Endothelial cell of umbilical vein (primary cell): Measurements from ENCODE around the gene AFAP1L2. TPM values are rescaled to one million over a fixed set of nuclear protein-coding genes. Genes with fewer than 3 reads are reported as not detected.

Experiments used
- BruUV-seq: library from RNA; stranded (reverse); fragments of 400-500 nt; replicated peaks from 2 replicates; lab custom pipeline; 2021; lab: Mats Ljungman, UMichigan
- CTCF ChIA-PET: fragments of 300-600, 350-600 bp; sonication (Branson Sonifier 250); formaldehyde crosslinking; loops from one replicate; lab custom pipeline; 2021; ENCODE audit warnings: antibody characterized with exemption, inconsistent platforms; lab: Charles Lee
- POLR2A ChIA-PET: fragments of 300-600, 350-600 bp; sonication (Branson Sonifier 250); formaldehyde crosslinking; loops from one replicate; lab custom pipeline; 2021; ENCODE audit warnings: antibody characterized with exemption, inconsistent platforms; lab: Charles Lee
- DNase-seq: peaks from one replicate; pipeline ENCODE4 v3.0.0-alpha.2; 2011; ENCODE audit warnings: low read depth, low spot score
- FAIRE-seq: peaks from 2 replicates; lab custom pipeline; 2011; peaks lifted over from hg19 to GRCh38; lab: Jason Lieb, UNC
- H2AFZ ChIP-seq: 2 replicates; pipeline ENCODE4 v1.6.0; 2012; ENCODE audit warnings: low read depth, low read length, control low read depth, inconsistent platforms
- H3K27ac ChIP-seq: 2 replicates; pipeline ENCODE4 v1.5.1; 2011; ENCODE audit warnings: low read depth, mild to moderate bottlenecking, control low read depth, low read length, moderate library complexity; ENCODE audit not compliant: insufficient read depth
- H3K27me3 ChIP-seq, 2 experiments: 2 replicates each; pipeline versions ENCODE4 v1.6.0 to v1.6.1; 2011; ENCODE audit warnings: low read length in 2 of 2, mixed read lengths in 1 of 2; ENCODE audit not compliant: control insufficient read depth in 2 of 2, insufficient read depth in 2 of 2
- H3K36me3 ChIP-seq, 2 experiments: 2 replicates in 1 of 2; 3 replicates in 1 of 2; pipeline ENCODE4 v1.5.1; 2011; ENCODE audit warnings: low read length in 2 of 2, mild to moderate bottlenecking in 1 of 2, moderate library complexity in 1 of 2; ENCODE audit not compliant: control insufficient read depth in 2 of 2, insufficient read depth in 2 of 2; ENCODE audit errors: extremely low read depth in 1 of 2
- H3K4me1 ChIP-seq: 3 replicates; pipeline ENCODE4 v1.5.1; 2011; ENCODE audit warnings: mild to moderate bottlenecking, low read length; ENCODE audit not compliant: control insufficient read depth, insufficient read depth; ENCODE audit errors: extremely low read depth
- H3K4me2 ChIP-seq: 2 replicates; pipeline ENCODE4 v1.6.1; 2011; ENCODE audit warnings: low read length, control low read depth, mixed read lengths; ENCODE audit not compliant: insufficient read depth
- H3K4me3 ChIP-seq, 3 experiments: fragments of 200-600 bp in 1 of 3; sonication (generic), shearing (Covaris generic) in 1 of 3; replicated peaks in 1 of 3; 2 replicates each; pipeline ENCODE4 v1.5.1; 2011 to 2016; ENCODE audit warnings: control low read depth in 3 of 3, low read length in 3 of 3, mild to moderate bottlenecking in 2 of 3, inconsistent platforms in 1 of 3, low read depth in 1 of 3, moderate library complexity in 1 of 3; ENCODE audit not compliant: insufficient read depth in 1 of 3
- H3K79me2 ChIP-seq: 2 replicates; pipeline ENCODE4 v1.6.0; 2012; ENCODE audit warnings: low read length, inconsistent platforms; ENCODE audit not compliant: control insufficient read depth, insufficient read depth
- H3K9ac ChIP-seq: replicated peaks from 2 replicates; pipeline ENCODE3; 2011; ENCODE audit warnings: low read length, control low read depth; ENCODE audit not compliant: insufficient read depth; ENCODE audit errors: extremely low read depth
- H3K9me1 ChIP-seq: replicated peaks from 3 replicates; pipeline ENCODE4 v1.6.0; 2011; ENCODE audit warnings: mild to moderate bottlenecking, low read length; ENCODE audit not compliant: control insufficient read depth, insufficient read depth; ENCODE audit errors: extremely low read depth
- H3K9me3 ChIP-seq: replicated peaks from 2 replicates; pipeline ENCODE4 v1.5.1; 2012; ENCODE audit warnings: low read length, inconsistent platforms; ENCODE audit not compliant: control insufficient read depth, insufficient read depth
- H4K20me1 ChIP-seq: replicated peaks from 2 replicates; pipeline ENCODE3; 2011; ENCODE audit warnings: mild to moderate bottlenecking, low read length; ENCODE audit not compliant: control insufficient read depth, insufficient read depth; ENCODE audit errors: extremely low read depth
- CTCF ChIP-seq, 2 donors: IDR thresholded peaks; 1 replicate in 1 of 2; 2 replicates in 1 of 2; pipeline ENCODE4 v1.5.1; 2011; ENCODE audit warnings: low read length in 2 of 2, mild to moderate bottlenecking in 2 of 2, moderate library complexity in 2 of 2, control low read depth in 1 of 2, inconsistent platforms in 1 of 2, low read depth in 1 of 2; ENCODE audit not compliant: insufficient read depth in 1 of 2; ENCODE audit errors: extremely low read depth in 1 of 2
- EZH2 ChIP-seq: IDR thresholded peaks from 2 replicates; pipeline ENCODE4 v1.6.1; 2012; ENCODE audit warnings: borderline replicate concordance, low read depth, mild to moderate bottlenecking, moderate library complexity, low read length, inconsistent platforms; ENCODE audit not compliant: severe bottlenecking
- FOS ChIP-seq: IDR thresholded peaks from 2 replicates; pipeline ENCODE4 v1.6.1; 2011; ENCODE audit warnings: mild to moderate bottlenecking, low read length, moderate library complexity, borderline replicate concordance; ENCODE audit not compliant: insufficient read depth
- GATA2 ChIP-seq: IDR thresholded peaks from 2 replicates; pipeline ENCODE4 v1.7.0; 2011; ENCODE audit warnings: low read depth, mild to moderate bottlenecking, moderate library complexity, mixed read lengths, low read length; ENCODE audit not compliant: insufficient read length, insufficient read depth
- JUN ChIP-seq: IDR thresholded peaks from 2 replicates; pipeline ENCODE4 v1.6.1; 2011; ENCODE audit warnings: borderline replicate concordance, low read depth; ENCODE audit not compliant: insufficient read length, insufficient read depth
- MYC ChIP-seq: IDR thresholded peaks from one replicate; pipeline ENCODE4 v1.6.1; 2011; ENCODE audit warnings: mild to moderate bottlenecking, low read depth, low read length
- POLR2A ChIP-seq: IDR thresholded peaks from 2 replicates; pipeline ENCODE4 v1.6.1; 2012; ENCODE audit warnings: low read depth, mild to moderate bottlenecking, control low read depth, low read length
- POLR2AphosphoS5 ChIP-seq: IDR thresholded peaks from 2 replicates; pipeline ENCODE4 v1.6.1; 2012; ENCODE audit warnings: low read depth, mild to moderate bottlenecking, control low read depth, low read length, moderate library complexity; ENCODE audit not compliant: insufficient read depth
- dilution Hi-C: fragments of 300-500 bp; cut with MboI; formaldehyde crosslinking; loops from one replicate; pipeline ENCODE4 v1.15.0; 2019; ENCODE audit warnings: low sequenced_read_pairs; ENCODE audit not compliant: extremely low pct_ligation_motif_present
- intact Hi-C: fragments of 100-400 bp; cut with micrococcal nuclease; formaldehyde crosslinking; loops from one replicate; pipeline ENCODE4 v1.10.0; 2022
- polyA plus RNA-seq, 4 experiments: library from polyadenylated mRNA; depleted of rRNA in 3 of 4; stranded (reverse) in 3 of 4; unstranded in 1 of 4; fragments of >200 nt; gene quantifications; 2 replicates each; pipeline versions ENCODE4 v1.2.1 to v1.2.3, GENCODE V29; 2011 to 2012; ENCODE audit warnings: missing spikeins in 1 of 4
- total RNA-seq: library from RNA; stranded (reverse); gene quantifications from 2 replicates; pipeline ENCODE4 v1.2.3, GENCODE V29; 2021
- TF ChIP-seq, protein P1 (sequence below): IDR thresholded peaks from 2 replicates; pipeline ENCODE4 v1.6.1; 2011; ENCODE audit not compliant: insufficient read depth, insufficient read length

AFAP1L2 gene
- total and polyA plus RNA-seq, 2 donors (not counting 3 experiments of a cell fraction or from before 2014, with no cell fraction given), result 0.90 to 4.1 TPM

DNA sequence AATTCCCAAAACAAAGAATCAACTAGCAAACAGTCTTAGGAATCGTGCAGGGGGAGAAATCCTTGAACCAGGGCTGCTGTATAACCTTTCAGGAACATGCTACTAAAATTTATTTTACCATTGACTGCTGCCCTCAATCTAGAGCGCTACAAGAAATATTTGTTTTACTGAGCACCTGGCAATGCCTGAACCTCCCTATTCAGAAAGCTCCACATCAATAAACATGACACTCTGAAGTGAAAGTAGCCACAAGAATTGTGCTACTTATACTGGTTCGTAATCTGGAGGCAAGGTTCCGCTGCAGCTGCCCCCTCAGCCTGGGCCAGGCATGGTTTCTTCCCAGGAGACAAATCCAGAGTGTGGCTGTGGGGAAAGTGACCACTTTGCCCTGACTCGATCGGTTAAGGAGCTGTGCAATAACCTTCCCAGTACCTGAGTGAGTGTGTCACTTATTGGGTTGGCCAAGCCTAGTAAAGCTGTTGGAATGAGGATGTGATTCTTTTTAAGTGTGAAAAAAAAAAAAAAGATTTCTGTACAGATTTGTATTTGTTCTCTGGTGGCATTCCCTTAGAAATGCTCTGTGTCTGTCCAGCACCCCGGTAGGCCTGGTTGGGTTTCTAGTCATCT is 157.5 kb downstream of the AFAP1L2 start:
- Histone ChIP-seq H3K9me3 (no peaks in the 10 kb centered on the region), H3K4me2 (no peak overlapping the region), H3K9me1 (no peaks in the 10 kb centered on the region), H3K27ac (no peak overlapping the region), H3K36me3 (no peaks in the 10 kb centered on the region), H3K4me1 (no peaks in the 10 kb centered on the region), H2AFZ (no peak overlapping the region), H3K9ac (no peak overlapping the region), H3K79me2 (no peaks in the 10 kb centered on the region), H3K27me3 (peaks cover 0 to 9% of the 10 kb centered on the region in 2 experiments), H4K20me1 (no peaks in the 10 kb centered on the region), H3K4me3 (no peak overlapping the region)
- DNase-seq (no peak), FAIRE-seq (no peak)
- CTCF ChIA-PET, result no interaction called here
- dilution Hi-C loops, result no loop called here
- POLR2A ChIA-PET, result no interaction called here
- BruUV-seq, result no TSS peak
- intact Hi-C loops, result no loop called here
- TF ChIP-seq FOS, result no peak
- no peak for TF ChIP-seq POLR2AphosphoS5
- no peak for TF ChIP-seq JUN
- TF ChIP-seq POLR2A, result no peak
- no peak for TF ChIP-seq CTCF (IDR thresholded peaks at IDR 0.05; ENCODE audit: extremely low read depth in 1 of 2, insufficient read depth in 1 of 2, low read depth in 1 of 2, low read length in 2 of 2)
- TF ChIP-seq GATA2, result no peak
- TF ChIP-seq EZH2, result no peak
- TF ChIP-seq, protein P1, sequence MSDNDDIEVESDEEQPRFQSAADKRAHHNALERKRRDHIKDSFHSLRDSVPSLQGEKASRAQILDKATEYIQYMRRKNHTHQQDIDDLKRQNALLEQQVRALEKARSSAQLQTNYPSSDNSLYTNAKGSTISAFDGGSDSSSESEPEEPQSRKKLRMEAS, result no peak
- no peak for TF ChIP-seq MYC
